Peyer's patch (tissue), 4 donors: ENCODE measurements around the gene MTG1. TPM values are rescaled to one million over a fixed set of nuclear protein-coding genes. Genes with fewer than 3 reads are reported as not detected.
"Not testable (repeated sequence)": the region's sequence is repeated elsewhere in the genome, so short reads cannot be mapped to it uniquely, and the experiment has no call there.

Experiments
- DNase-seq, 3 donors: peaks; one replicate each; pipeline ENCODE4 v3.0.0-alpha.2; 2017 to 2019
- H3K27ac ChIP-seq, 4 donors: fragments of 200-600 bp; sonication (generic); one replicate each; pipeline ENCODE4 v1.5.1; 2016 to 2019
- H3K27me3 ChIP-seq, 2 donors: fragments of 200-600 bp; sonication (generic); one replicate each; pipeline ENCODE4 v1.5.1; 2019
- H3K36me3 ChIP-seq, 3 donors: fragments of 200-600 bp; sonication (generic); one replicate each; pipeline ENCODE4 v1.5.1; 2016 to 2019
- H3K4me1 ChIP-seq, 4 donors: fragments of 200-600 bp; sonication (generic); one replicate each; pipeline ENCODE4 v1.5.1; 2016 to 2019
- H3K4me3 ChIP-seq, 4 donors: fragments of 200-600 bp; sonication (generic); 1 replicate in 3 of 4; 2 replicates in 1 of 4; pipeline ENCODE4 v1.5.1; 2016 to 2019; ENCODE audit warnings: mild to moderate bottlenecking in 1 of 4
- H3K9me3 ChIP-seq, 4 donors: fragments of 200-600 bp; sonication (generic); one replicate each; pipeline ENCODE4 v1.5.1; 2016 to 2019; ENCODE audit warnings: mild to moderate bottlenecking in 1 of 4
- CTCF ChIP-seq, 6 experiments: fragments of 450-650 bp in 4 of 6; fragments of 200-600 bp in 2 of 6; sonication (generic) in 1 of 6; IDR thresholded peaks; one replicate each; pipeline ENCODE4 v1.5.1; 2017 to 2019; ENCODE audit warnings: antibody characterized with exemption in 6 of 6, mild to moderate bottlenecking in 3 of 6, moderate library complexity in 1 of 6
- POLR2A ChIP-seq, 2 donors: fragments of 450-650 bp; IDR thresholded peaks; one replicate each; pipeline ENCODE4 v1.5.1; 2017; ENCODE audit warnings: antibody characterized with exemption in 2 of 2, mild to moderate bottlenecking in 2 of 2, moderate library complexity in 2 of 2
- total RNA-seq, 4 donors: library from RNA; depleted of rRNA; stranded (reverse); fragments of >200 nt; gene quantifications; one replicate each; pipeline ENCODE4 v1.1.0, GENCODE V29; 2016

The MTG1 gene
- total RNA-seq, 4 donors from 2014 or later, result 44.7 to 110 (median 103) TPM

GRCh38 chr10:133438711-133439273 is 44.8 kb downstream of the MTG1 start:
- Histone ChIP-seq H3K27ac (no peak overlapping the region), H3K4me1 (no peaks in the 10 kb centered on the region), H3K4me3 (no peak overlapping the region), H3K27me3 (no peaks in the 10 kb centered on the region), H3K9me3 (no peaks in the 10 kb centered on the region), H3K36me3 (no peaks in the 10 kb centered on the region)
- no peak for DNase-seq
- TF ChIP-seq CTCF (IDR thresholded peaks at IDR 0.05), result peak in 3 of 6 experiments; percentile 20 to 41 (median 23)
- no peak for TF ChIP-seq POLR2A (IDR thresholded peaks at IDR 0.05)

GRCh38 chr10:133439517-133440461 is 45.8 kb downstream of the MTG1 start:
- Histone ChIP-seq H3K27me3 (no peaks in the 10 kb centered on the region), H3K4me1 (no peaks in the 10 kb centered on the region), H3K4me3 (no peak overlapping the region), H3K36me3 (no peaks in the 10 kb centered on the region), H3K9me3 (no peaks in the 10 kb centered on the region), H3K27ac (no peak overlapping the region)
- TF ChIP-seq POLR2A (IDR thresholded peaks at IDR 0.05) (no peak), CTCF (IDR thresholded peaks at IDR 0.05) (no peak)
- DNase-seq, result peak in 1 of 3 donors; percentile 42

GRCh38 chr10:133440633-133441285 is 46.8 kb downstream of the MTG1 start:
- Histone ChIP-seq H3K4me3 (no peak overlapping the region), H3K9me3 (peaks cover 0 to 1% (median 0%) of the 10 kb centered on the region in 4 donors), H3K27me3 (no peaks in the 10 kb centered on the region), H3K4me1 (no peaks in the 10 kb centered on the region), H3K36me3 (no peaks in the 10 kb centered on the region), H3K27ac (no peak overlapping the region)
- DNase-seq, result peak in 2 of 3 donors; percentile 5 to 32
- TF ChIP-seq POLR2A (IDR thresholded peaks at IDR 0.05), result no peak
- TF ChIP-seq CTCF (IDR thresholded peaks at IDR 0.05), result no peak

GRCh38 chr10:133441356-133441755 is 47.4 kb downstream of the MTG1 start:
- DNase-seq, result peak in 1 of 3 donors; percentile 14
- H3K27ac ChIP-seq, H3K4me3 ChIP-seq, H3K36me3 ChIP-seq, H3K9me3 ChIP-seq, H3K4me1 ChIP-seq, H3K27me3 ChIP-seq: not testable (repeated sequence)

- Histone ChIP-seq H3K9me3 (peaks cover 0 to 12% (median 4%) of the 10 kb centered on the region in 4 donors), H3K27ac (peak overlapping the region in 1 of 4 donors; percentile 9), H3K4me1 (no peaks in the 10 kb centered on the region), H3K4me3 (no peak overlapping the region), H3K36me3 (no peaks in the 10 kb centered on the region), H3K27me3 (no peaks in the 10 kb centered on the region)
- TF ChIP-seq CTCF (IDR thresholded peaks at IDR 0.05) (no peak), POLR2A (IDR thresholded peaks at IDR 0.05) (no peak)
- peak in 1 of 3 donors; percentile 6 for DNase-seq
Observed at GRCh38 chr10:133441780-133442179, 47.8 kb downstream of the MTG1 start.
